IMR-90 (cell line): ENCODE data around the gene CDNF. TPM values are rescaled to one million over a fixed set of nuclear protein-coding genes. Genes with fewer than 3 reads are reported as not detected.

Source experiments
- ATAC-seq: fragments of 200-7000 bp; cut with Tn5 transposase; 2 replicates; pipeline ENCODE4 v1.9.1; 2020; ENCODE audit warnings: low read depth, mild to moderate bottlenecking, moderate library complexity
- BruUV-seq: library from RNA; stranded (reverse); fragments of 400-500 nt; replicated peaks from 2 replicates; lab custom pipeline; 2021; lab: Mats Ljungman, UMichigan
- CTCF ChIA-PET: fragments of 300-600 bp; formaldehyde crosslinking; extraction: SDS; loops from one replicate; lab custom pipeline; 2021; ENCODE audit warnings: antibody characterized with exemption; lab: Yijun Ruan, JAX
- POLR2A ChIA-PET: fragments of 300-600 bp; sonication (Branson Sonifier 250); formaldehyde crosslinking; loops from one replicate; lab custom pipeline; 2022; ENCODE audit warnings: antibody characterized with exemption; ENCODE audit not compliant: unreplicated experiment; lab: Charles Lee
- DNase-seq: peaks from one replicate; pipeline ENCODE4 v3.0.0; 2013
- H2AFZ ChIP-seq: replicated peaks from 2 replicates; pipeline ENCODE3; 2013; ENCODE audit warnings: low read length, mild to moderate bottlenecking; ENCODE audit not compliant: poor library complexity
- H2AK5ac ChIP-seq: 2 replicates; pipeline ENCODE4 v1.6.1; 2013; ENCODE audit warnings: low read depth, low read length, inconsistent platforms
- H2AK9ac ChIP-seq: replicated peaks from 2 replicates; pipeline ENCODE3; 2013; ENCODE audit warnings: mild to moderate bottlenecking, low read depth, low read length, moderate library complexity; ENCODE audit not compliant: poor library complexity
- H2BK120ac ChIP-seq: 2 replicates; pipeline ENCODE4 v1.6.1; 2013; ENCODE audit warnings: low read depth, low read length, inconsistent platforms
- H2BK15ac ChIP-seq: 3 replicates; pipeline ENCODE4 v1.6.1; 2013; ENCODE audit warnings: low read depth, low read length, inconsistent platforms
- H2BK20ac ChIP-seq: 2 replicates; pipeline ENCODE4 v1.6.1; 2013; ENCODE audit warnings: low read depth, mild to moderate bottlenecking, inconsistent platforms, low read length, moderate library complexity
- H2BK5ac ChIP-seq: 2 replicates; pipeline ENCODE4 v1.6.1; 2013; ENCODE audit warnings: mild to moderate bottlenecking, low read depth, low read length, inconsistent platforms; ENCODE audit not compliant: poor library complexity, severe bottlenecking
- H3K14ac ChIP-seq: replicated peaks from 2 replicates; pipeline ENCODE4 v1.6.1; 2013; ENCODE audit warnings: low read depth, low read length, inconsistent platforms
- H3K18ac ChIP-seq: 2 replicates; pipeline ENCODE4 v1.6.1; 2013; ENCODE audit warnings: low read depth, low read length, control low read depth
- H3K23ac ChIP-seq: 2 replicates; pipeline ENCODE4 v1.6.1; 2013; ENCODE audit warnings: low read depth, low read length, inconsistent platforms
- H3K27ac ChIP-seq: 2 replicates; pipeline ENCODE4 v1.5.1; 2013; ENCODE audit warnings: mild to moderate bottlenecking, control low read depth, low read length; ENCODE audit not compliant: insufficient read depth
- H3K27me3 ChIP-seq: 2 replicates; pipeline ENCODE4 v1.6.1; 2013; ENCODE audit warnings: low read length; ENCODE audit not compliant: control insufficient read depth, insufficient read depth
- H3K36me3 ChIP-seq: 2 replicates; pipeline ENCODE4 v1.6.1; 2013; ENCODE audit warnings: low read length, mixed read lengths; ENCODE audit not compliant: control insufficient read depth, insufficient read depth
- H3K4ac ChIP-seq: 2 replicates; pipeline ENCODE4 v1.6.1; 2013; ENCODE audit warnings: low read depth, low read length, inconsistent platforms
- H3K4me1 ChIP-seq: 2 replicates; pipeline ENCODE4 v1.6.1; 2013; ENCODE audit warnings: low read length, mixed read lengths; ENCODE audit not compliant: control insufficient read depth, insufficient read depth
- H3K4me2 ChIP-seq: 2 replicates; pipeline ENCODE4 v1.6.1; 2013; ENCODE audit warnings: low read depth, mild to moderate bottlenecking, control low read depth, low read length, moderate library complexity
- H3K4me3 ChIP-seq: 2 replicates; pipeline ENCODE4 v1.5.1; 2013; ENCODE audit warnings: low read depth, mild to moderate bottlenecking, control low read depth, low read length, moderate library complexity; ENCODE audit not compliant: insufficient read depth
- H3K56ac ChIP-seq: 2 replicates; pipeline ENCODE4 v1.6.1; 2013; ENCODE audit warnings: low read length, inconsistent platforms; ENCODE audit not compliant: insufficient read depth; ENCODE audit errors: extremely low read depth
- H3K79me1 ChIP-seq, 2 experiments: 2 replicates each; pipeline ENCODE4 v1.6.1; 2013; ENCODE audit warnings: low read length in 2 of 2, inconsistent platforms in 1 of 2, low read depth in 1 of 2
- H3K9ac ChIP-seq: 2 replicates; pipeline ENCODE4 v1.6.1; 2013; ENCODE audit warnings: low read depth, low read length, control low read depth
- H3K9me1 ChIP-seq: 2 replicates; pipeline ENCODE4 v1.6.1; 2013; ENCODE audit warnings: low read length, inconsistent platforms; ENCODE audit not compliant: insufficient read depth
- H3K9me3 ChIP-seq: 2 replicates; pipeline ENCODE4 v1.6.1; 2013; ENCODE audit warnings: low read length; ENCODE audit not compliant: control insufficient read depth, insufficient read depth
- H4K20me1 ChIP-seq: 2 replicates; pipeline ENCODE4 v1.6.1; 2013; ENCODE audit warnings: low read length, inconsistent platforms; ENCODE audit not compliant: insufficient read depth
- H4K5ac ChIP-seq: 2 replicates; pipeline ENCODE4 v1.6.1; 2013; ENCODE audit warnings: mild to moderate bottlenecking, low read depth, low read length, control low read depth
- H4K8ac ChIP-seq, 2 experiments: 2 replicates each; pipeline ENCODE4 v1.6.1; 2013; ENCODE audit warnings: low read depth in 2 of 2, low read length in 2 of 2, control low read depth in 1 of 2, inconsistent platforms in 1 of 2
- H4K91ac ChIP-seq: 2 replicates; pipeline ENCODE4 v1.6.1; 2013; ENCODE audit warnings: low read depth, low read length, inconsistent platforms; ENCODE audit not compliant: insufficient read depth
- BHLHE40 ChIP-seq: fragments of 150-350 bp; IDR thresholded peaks from 2 replicates; pipeline ENCODE4 v1.6.1; 2016; ENCODE audit warnings: mild to moderate bottlenecking, low read depth, low read length
- CEBPB ChIP-seq: IDR thresholded peaks from 2 replicates; pipeline ENCODE4 v1.6.1; 2012; ENCODE audit warnings: low read depth, low read length, improper control_type of control experiment
- CTCF ChIP-seq: conservative IDR thresholded peaks from 2 replicates; pipeline ENCODE4 v1.5.1; 2012; ENCODE audit warnings: mild to moderate bottlenecking, low read depth, low read length, improper control_type of control experiment
- ELK1 ChIP-seq: fragments of 150-350 bp; IDR thresholded peaks from 2 replicates; pipeline ENCODE4 v1.6.1; 2016; ENCODE audit warnings: low read depth, mild to moderate bottlenecking, low read length, moderate library complexity, borderline replicate concordance
- MAFK ChIP-seq: IDR thresholded peaks from 2 replicates; pipeline ENCODE4 v1.6.1; 2012; ENCODE audit warnings: low read depth, low read length, improper control_type of control experiment
- MAZ ChIP-seq: IDR thresholded peaks from 2 replicates; pipeline ENCODE4 v1.6.1; 2012; ENCODE audit warnings: low read depth, mild to moderate bottlenecking, low read length, improper control_type of control experiment, moderate library complexity, borderline replicate concordance
- MXI1 ChIP-seq: IDR thresholded peaks from 2 replicates; pipeline ENCODE4 v1.6.1; 2012; ENCODE audit warnings: low read depth, mild to moderate bottlenecking, low read length, moderate library complexity, borderline replicate concordance
- NFE2L2 ChIP-seq: fragments of 150-350 bp; IDR thresholded peaks from 2 replicates; pipeline ENCODE4 v1.6.1; 2016; ENCODE audit warnings: low read depth, mild to moderate bottlenecking, low read length
- POLR2A ChIP-seq: IDR thresholded peaks from 2 replicates; pipeline ENCODE4 v1.6.1; 2012; ENCODE audit warnings: mild to moderate bottlenecking, low read depth, low read length
- RAD21 ChIP-seq: IDR thresholded peaks from 2 replicates; pipeline ENCODE4 v1.6.1; 2012; ENCODE audit warnings: low read length, improper control_type of control experiment
- RCOR1 ChIP-seq: IDR thresholded peaks from 2 replicates; pipeline ENCODE4 v1.6.1; 2012; ENCODE audit warnings: mild to moderate bottlenecking, low read length, improper control_type of control experiment; ENCODE audit not compliant: insufficient replicate concordance
- RFX5 ChIP-seq: IDR thresholded peaks from 2 replicates; pipeline ENCODE4 v1.8.0; 2012; ENCODE audit warnings: low read depth, mild to moderate bottlenecking, low read length, moderate library complexity
- SMC3 ChIP-seq: fragments of 150-350 bp; IDR thresholded peaks from 2 replicates; pipeline ENCODE4 v1.6.1; 2016; ENCODE audit warnings: low read depth, mild to moderate bottlenecking, antibody characterized with exemption, low read length, moderate library complexity
- USF2 ChIP-seq: fragments of 150-350 bp; IDR thresholded peaks from 2 replicates; pipeline ENCODE4 v1.6.1; 2017; ENCODE audit warnings: mild to moderate bottlenecking, antibody characterized with exemption, low read length, low read depth
- WGBS, 2 experiments: methylation state at CpG; one replicate each; pipeline versions ENCODE4 v1.1.5 to v1.1.7; 2013; ENCODE audit warnings: missing lambda C conversion rate in 2 of 2; ENCODE audit not compliant: insufficient read length in 1 of 2; ENCODE audit errors: extremely low coverage in 2 of 2; 5-methylcytosine and 5-hydroxymethylcytosine counted together
- dilution Hi-C: fragments of 300-500 bp; cut with HindIII; formaldehyde crosslinking; loops from one replicate; pipeline ENCODE4 v1.14.3; 2018; ENCODE audit warnings: low sequenced_read_pairs; ENCODE audit not compliant: unreplicated experiment
- in situ Hi-C: fragments of 300-500 bp; cut with MboI; formaldehyde crosslinking; loops from 3 replicates; pipeline ENCODE4 v1.14.3; 2019; ENCODE audit warnings: low sequenced_read_pairs, inconsistent platforms, mixed read lengths
- intact Hi-C: fragments of 100-400 bp; cut with micrococcal nuclease; formaldehyde crosslinking; loops from 2 replicates; pipeline ENCODE4 v1.10.0; 2022
- polyA plus RNA-seq, 3 experiments: library from polyadenylated mRNA; depleted of rRNA; stranded (reverse); fragments of >200 nt; gene quantifications; 2 replicates each; pipeline ENCODE4 v1.2.3, GENCODE V29; 2012; ENCODE audit warnings: low replicate concordance in 1 of 3
- total RNA-seq: library from RNA; depleted of rRNA; stranded (reverse); fragments of >200 nt; gene quantifications from 2 replicates; pipeline ENCODE4 v1.2.3, GENCODE V29; 2012

CDNF gene
- total and polyA plus RNA-seq, 2 of the 4 experiments (the other 2 are of a cell fraction), result 0.72 to 1.3 TPM

GRCh38 chr10:14798636-14799035 lies 39.2 kb downstream of the CDNF start:
- intact Hi-C loops, result no loop called here
- H3K4me2 ChIP-seq, result no peak overlapping the region
- no peak overlapping the region for H3K4me3 ChIP-seq
- ChIA-PET POLR2A (no interaction called here), CTCF (no interaction called here)
- no peak overlapping the region for H4K5ac ChIP-seq
- H4K91ac ChIP-seq, result no peak overlapping the region
- no peaks in the 10 kb centered on the region for H3K9me1 ChIP-seq
- TF ChIP-seq ELK1 (no peak), MXI1 (no peak), NFE2L2 (no peak), USF2 (no peak), POLR2A (no peak), RAD21 (no peak), MAFK (no peak), CTCF (no peak), SMC3 (no peak), BHLHE40 (no peak), RCOR1 (no peak), MAZ (no peak), CEBPB (no peak), RFX5 (no peak)
- no peak overlapping the region for H4K8ac ChIP-seq
- no peaks in the 10 kb centered on the region for H3K79me1 ChIP-seq
- no peak overlapping the region for H2AK9ac ChIP-seq
- no peak overlapping the region for H3K56ac ChIP-seq
- H2BK120ac ChIP-seq, result no peak overlapping the region
- no peak overlapping the region for H2AK5ac ChIP-seq
- no peak overlapping the region for H2BK5ac ChIP-seq
- H3K27ac ChIP-seq, result no peak overlapping the region
- BruUV-seq, result no TSS peak
- ATAC-seq (no peak), DNase-seq (no peak)
- no peak overlapping the region for H2BK20ac ChIP-seq
- H3K9ac ChIP-seq, result no peak overlapping the region
- H3K4me1 ChIP-seq, result no peaks in the 10 kb centered on the region
- H2AFZ ChIP-seq, result no peak overlapping the region
- H3K36me3 ChIP-seq, result no peaks in the 10 kb centered on the region
- H3K14ac ChIP-seq, result no peak overlapping the region
- no peak overlapping the region for H3K18ac ChIP-seq
- H2BK15ac ChIP-seq, result no peak overlapping the region
- H4K20me1 ChIP-seq, result no peaks in the 10 kb centered on the region
- no CpG with 5 or more reads among the region's 5 CpGs for WGBS, 2 experiments
- dilution Hi-C loops, result no loop called here
- in situ Hi-C loops, result no loop called here
- no peak overlapping the region for H3K4ac ChIP-seq
- H3K23ac ChIP-seq, result no peak overlapping the region
- no peaks in the 10 kb centered on the region for H3K9me3 ChIP-seq
- peaks cover 18% of the 10 kb centered on the region for H3K27me3 ChIP-seq
